SK-N-SH treated with all-trans-retinoic acid at 6 μM for 48 hours (cell line): ENCODE data around the gene SLC35B2.

Experiments used
- ATAC-seq: fragments of 200-7000 bp; cut with Tn5 transposase; 3 replicates; pipeline ENCODE4 v1.9.1; 2020; ENCODE audit warnings: mild to moderate bottlenecking, moderate library complexity
- BACH2 ChIP-seq: fragments of 250-450 bp; sonication (Bioruptor Pico); IDR thresholded peaks from 2 replicates; pipeline ENCODE4 v1.9.0; 2021; ENCODE audit warnings: mild to moderate bottlenecking, borderline replicate concordance
- CSDC2 ChIP-seq: fragments of 250-450 bp; sonication (Bioruptor Pico); IDR thresholded peaks from 2 replicates; pipeline ENCODE4 v1.5.0; 2020; ENCODE audit warnings: mild to moderate bottlenecking, moderate library complexity
- ESRRG ChIP-seq: fragments of 250-450 bp; sonication (Bioruptor Pico); IDR thresholded peaks from 2 replicates; pipeline ENCODE4 v1.6.1; 2021; ENCODE audit warnings: mild to moderate bottlenecking
- ISL1 ChIP-seq: fragments of 250-450 bp; sonication (Bioruptor Pico); IDR thresholded peaks from 2 replicates; pipeline ENCODE4 v2.1.2; 2022; ENCODE audit warnings: mild to moderate bottlenecking, moderate library complexity
- OSR1 ChIP-seq: fragments of 250-450 bp; sonication (Bioruptor Pico); IDR thresholded peaks from 2 replicates; pipeline ENCODE4 v1.8.0; 2022; ENCODE audit warnings: moderate library complexity, mild to moderate bottlenecking, inconsistent platforms
- PPARA ChIP-seq: fragments of 250-450 bp; sonication (Bioruptor Pico); IDR thresholded peaks from 2 replicates; pipeline ENCODE4 v1.5.0; 2020; ENCODE audit warnings: mild to moderate bottlenecking, borderline replicate concordance
- RARB ChIP-seq: fragments of 250-450 bp; sonication (Bioruptor Pico); IDR thresholded peaks from 2 replicates; pipeline ENCODE4 v1.8.0; 2021; ENCODE audit warnings: mild to moderate bottlenecking, moderate library complexity
- SNAI2 ChIP-seq: fragments of 250-450 bp; sonication (Bioruptor Pico); IDR thresholded peaks from 2 replicates; pipeline ENCODE4 v1.5.0; 2020; ENCODE audit warnings: mild to moderate bottlenecking, moderate library complexity
- TCF4 ChIP-seq: fragments of 250-450 bp; sonication (Bioruptor Pico); IDR thresholded peaks from 2 replicates; pipeline ENCODE4 v1.8.0; 2021; ENCODE audit warnings: mild to moderate bottlenecking, moderate library complexity, borderline replicate concordance
- TOX ChIP-seq: fragments of 250-450 bp; sonication (Bioruptor Pico); IDR thresholded peaks from 2 replicates; pipeline ENCODE4 v1.8.0; 2021; ENCODE audit warnings: mild to moderate bottlenecking, moderate library complexity, borderline replicate concordance
- ZC3H10 ChIP-seq: fragments of 250-450 bp; sonication (Bioruptor Pico); IDR thresholded peaks from 2 replicates; pipeline ENCODE4 v1.5.1; 2021; ENCODE audit warnings: mild to moderate bottlenecking, moderate library complexity
- ZFP3 ChIP-seq: fragments of 250-450 bp; sonication (Bioruptor Pico); IDR thresholded peaks from 2 replicates; pipeline ENCODE4 v1.5.0; 2020; ENCODE audit warnings: mild to moderate bottlenecking, moderate library complexity
- ZFP30 ChIP-seq: fragments of 450-650 bp; formaldehyde crosslinking; IDR thresholded peaks from 2 replicates; pipeline ENCODE4 v1.5.0; 2022; ENCODE audit warnings: mild to moderate bottlenecking, moderate library complexity
- ZNF565 ChIP-seq: fragments of 450-650 bp; formaldehyde crosslinking; conservative IDR thresholded peaks from 2 replicates; pipeline ENCODE4 v1.5.0; 2020; ENCODE audit warnings: low read depth, mild to moderate bottlenecking, moderate library complexity
- ZNF70 ChIP-seq: fragments of 450-650 bp; formaldehyde crosslinking; IDR thresholded peaks from 2 replicates; pipeline ENCODE4 v1.5.0; 2020; ENCODE audit warnings: mild to moderate bottlenecking, moderate library complexity
- TF ChIP-seq, protein P1 (sequence below): fragments of 250-450 bp; sonication (Bioruptor Pico); IDR thresholded peaks from 2 replicates; pipeline ENCODE4 v1.5.1; 2020; ENCODE audit warnings: low read depth, mild to moderate bottlenecking, moderate library complexity
- TF ChIP-seq, protein P2 (sequence below): fragments of 250-450 bp; sonication (Bioruptor Pico); IDR thresholded peaks from 2 replicates; pipeline ENCODE4 v1.5.1; 2021; ENCODE audit warnings: mild to moderate bottlenecking, moderate library complexity
- TF ChIP-seq, protein P3 (sequence below): fragments of 250-450 bp; sonication (Bioruptor Pico); IDR thresholded peaks from 2 replicates; pipeline ENCODE4 v1.8.0; 2020; ENCODE audit warnings: mild to moderate bottlenecking, moderate library complexity, borderline replicate concordance
- TF ChIP-seq, protein P4 (sequence below): fragments of 250-450 bp; sonication (Bioruptor Pico); IDR thresholded peaks from 2 replicates; pipeline ENCODE4 v1.8.0; 2021; ENCODE audit warnings: low read depth, mild to moderate bottlenecking, moderate library complexity, borderline replicate concordance

Gene SLC35B2

DNA sequence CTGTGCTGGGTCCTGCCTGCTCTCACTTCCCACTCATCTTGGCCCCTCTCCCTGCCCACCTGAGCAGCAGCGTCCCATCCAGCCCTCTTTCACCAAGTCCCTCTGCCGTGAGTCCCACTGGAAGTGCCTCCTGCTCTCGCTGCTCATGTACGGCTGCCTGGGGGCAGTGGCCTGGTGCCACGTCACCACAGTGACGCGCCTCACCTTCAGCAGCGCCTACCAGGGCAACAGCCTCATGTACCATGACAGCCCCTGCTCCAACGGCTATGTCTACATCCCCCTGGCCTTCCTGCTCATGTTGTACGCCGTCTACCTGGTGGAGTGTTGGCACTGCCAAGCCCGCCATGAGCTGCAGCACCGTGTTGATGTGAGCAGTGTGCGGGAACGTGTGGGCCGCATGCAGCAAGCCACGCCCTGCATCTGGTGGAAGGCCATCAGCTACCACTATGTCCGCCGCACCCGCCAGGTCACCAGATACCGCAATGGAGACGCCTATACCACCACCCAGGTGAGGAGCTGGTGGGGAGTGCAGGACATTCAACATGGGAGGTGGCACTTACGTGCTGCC, 15.8 kb upstream of the SLC35B2 start:
- ATAC-seq = no peak
- TF ChIP-seq ESRRG (CRISPR knock-in tag) (no peak), CSDC2 (CRISPR knock-in tag) (no peak), TCF4 (no peak), ZFP3 (CRISPR knock-in tag) (no peak), ZNF565 (CRISPR knock-in tag) (no peak), BACH2 (CRISPR knock-in tag) (no peak)
- TF ChIP-seq, protein P1, sequence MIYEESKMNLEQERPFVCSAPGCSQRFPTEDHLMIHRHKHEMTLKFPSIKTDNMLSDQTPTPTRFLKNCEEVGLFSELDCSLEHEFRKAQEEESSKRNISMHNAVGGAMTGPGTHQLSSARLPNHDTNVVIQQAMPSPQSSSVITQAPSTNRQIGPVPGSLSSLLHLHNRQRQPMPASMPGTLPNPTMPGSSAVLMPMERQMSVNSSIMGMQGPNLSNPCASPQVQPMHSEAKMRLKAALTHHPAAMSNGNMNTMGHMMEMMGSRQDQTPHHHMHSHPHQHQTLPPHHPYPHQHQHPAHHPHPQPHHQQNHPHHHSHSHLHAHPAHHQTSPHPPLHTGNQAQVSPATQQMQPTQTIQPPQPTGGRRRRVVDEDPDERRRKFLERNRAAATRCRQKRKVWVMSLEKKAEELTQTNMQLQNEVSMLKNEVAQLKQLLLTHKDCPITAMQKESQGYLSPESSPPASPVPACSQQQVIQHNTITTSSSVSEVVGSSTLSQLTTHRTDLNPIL = no peak
- TF ChIP-seq, protein P2, sequence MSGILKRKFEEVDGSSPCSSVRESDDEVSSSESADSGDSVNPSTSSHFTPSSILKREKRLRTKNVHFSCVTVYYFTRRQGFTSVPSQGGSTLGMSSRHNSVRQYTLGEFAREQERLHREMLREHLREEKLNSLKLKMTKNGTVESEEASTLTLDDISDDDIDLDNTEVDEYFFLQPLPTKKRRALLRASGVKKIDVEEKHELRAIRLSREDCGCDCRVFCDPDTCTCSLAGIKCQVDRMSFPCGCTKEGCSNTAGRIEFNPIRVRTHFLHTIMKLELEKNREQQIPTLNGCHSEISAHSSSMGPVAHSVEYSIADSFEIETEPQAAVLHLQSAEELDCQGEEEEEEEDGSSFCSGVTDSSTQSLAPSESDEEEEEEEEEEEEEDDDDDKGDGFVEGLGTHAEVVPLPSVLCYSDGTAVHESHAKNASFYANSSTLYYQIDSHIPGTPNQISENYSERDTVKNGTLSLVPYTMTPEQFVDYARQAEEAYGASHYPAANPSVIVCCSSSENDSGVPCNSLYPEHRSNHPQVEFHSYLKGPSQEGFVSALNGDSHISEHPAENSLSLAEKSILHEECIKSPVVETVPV = no peak
- TF ChIP-seq, protein P3, sequence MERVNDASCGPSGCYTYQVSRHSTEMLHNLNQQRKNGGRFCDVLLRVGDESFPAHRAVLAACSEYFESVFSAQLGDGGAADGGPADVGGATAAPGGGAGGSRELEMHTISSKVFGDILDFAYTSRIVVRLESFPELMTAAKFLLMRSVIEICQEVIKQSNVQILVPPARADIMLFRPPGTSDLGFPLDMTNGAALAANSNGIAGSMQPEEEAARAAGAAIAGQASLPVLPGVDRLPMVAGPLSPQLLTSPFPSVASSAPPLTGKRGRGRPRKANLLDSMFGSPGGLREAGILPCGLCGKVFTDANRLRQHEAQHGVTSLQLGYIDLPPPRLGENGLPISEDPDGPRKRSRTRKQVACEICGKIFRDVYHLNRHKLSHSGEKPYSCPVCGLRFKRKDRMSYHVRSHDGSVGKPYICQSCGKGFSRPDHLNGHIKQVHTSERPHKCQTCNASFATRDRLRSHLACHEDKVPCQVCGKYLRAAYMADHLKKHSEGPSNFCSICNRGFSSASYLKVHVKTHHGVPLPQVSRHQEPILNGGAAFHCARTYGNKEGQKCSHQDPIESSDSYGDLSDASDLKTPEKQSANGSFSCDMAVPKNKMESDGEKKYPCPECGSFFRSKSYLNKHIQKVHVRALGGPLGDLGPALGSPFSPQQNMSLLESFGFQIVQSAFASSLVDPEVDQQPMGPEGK (CRISPR knock-in tag) = no peak

DNA sequence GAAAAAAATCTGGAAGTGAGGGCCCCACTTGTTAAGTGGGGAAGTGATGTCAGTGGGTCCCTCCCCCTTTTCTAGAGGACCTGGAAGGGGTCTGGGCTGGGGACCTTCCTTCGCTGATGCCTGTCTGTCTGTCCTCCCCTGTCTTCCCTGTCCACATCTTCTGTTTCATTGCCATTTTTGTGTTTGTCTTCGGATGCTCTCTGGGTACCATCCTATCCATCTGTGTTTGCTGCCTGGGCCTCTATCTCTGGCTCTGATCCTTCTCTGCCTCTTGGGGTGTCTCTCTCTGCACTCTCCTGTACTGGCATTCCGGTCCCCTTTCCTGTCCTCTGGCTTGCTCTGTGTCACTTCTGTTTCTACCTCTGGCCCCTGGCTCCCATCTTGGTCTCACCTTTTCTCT, 15.2 kb upstream of the SLC35B2 start:
- no peak for TF ChIP-seq RARB (CRISPR knock-in tag)
- TF ChIP-seq TOX (CRISPR knock-in tag) = no peak
- TF ChIP-seq BACH2 (CRISPR knock-in tag) = no peak
- TF ChIP-seq OSR1 (CRISPR knock-in tag) = no peak
- no peak for TF ChIP-seq SNAI2
- no peak for TF ChIP-seq ESRRG (CRISPR knock-in tag)
- TF ChIP-seq, protein P2 = no peak
- TF ChIP-seq ZC3H10 = no peak
- TF ChIP-seq TCF4 = no peak
- no peak for TF ChIP-seq PPARA (CRISPR knock-in tag)
- no peak for TF ChIP-seq ISL1 (CRISPR knock-in tag)
- ATAC-seq = no peak

DNA sequence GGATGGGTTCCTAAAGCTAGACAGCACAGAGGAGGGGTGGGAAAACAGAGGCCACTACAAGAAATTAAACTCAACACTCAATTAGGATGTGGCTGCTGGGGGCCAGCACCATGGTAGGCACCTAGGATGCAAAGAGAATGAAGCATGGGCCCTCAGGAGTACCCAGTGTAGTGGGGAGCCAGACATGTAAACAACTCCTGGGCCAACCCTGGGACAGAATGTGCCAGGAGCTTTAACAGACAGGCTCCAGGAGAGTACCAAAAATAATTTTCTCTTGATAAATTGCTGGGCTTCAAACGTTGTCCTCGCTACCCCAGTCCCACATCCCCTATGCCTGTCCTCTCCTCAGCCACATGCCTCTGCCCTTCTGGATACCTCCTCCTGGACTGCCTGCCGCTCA, 14.6 kb upstream of the SLC35B2 start:
- TF ChIP-seq ZNF565 (CRISPR knock-in tag) (no peak), OSR1 (CRISPR knock-in tag) (no peak), ZC3H10 (no peak)
- TF ChIP-seq, protein P4, sequence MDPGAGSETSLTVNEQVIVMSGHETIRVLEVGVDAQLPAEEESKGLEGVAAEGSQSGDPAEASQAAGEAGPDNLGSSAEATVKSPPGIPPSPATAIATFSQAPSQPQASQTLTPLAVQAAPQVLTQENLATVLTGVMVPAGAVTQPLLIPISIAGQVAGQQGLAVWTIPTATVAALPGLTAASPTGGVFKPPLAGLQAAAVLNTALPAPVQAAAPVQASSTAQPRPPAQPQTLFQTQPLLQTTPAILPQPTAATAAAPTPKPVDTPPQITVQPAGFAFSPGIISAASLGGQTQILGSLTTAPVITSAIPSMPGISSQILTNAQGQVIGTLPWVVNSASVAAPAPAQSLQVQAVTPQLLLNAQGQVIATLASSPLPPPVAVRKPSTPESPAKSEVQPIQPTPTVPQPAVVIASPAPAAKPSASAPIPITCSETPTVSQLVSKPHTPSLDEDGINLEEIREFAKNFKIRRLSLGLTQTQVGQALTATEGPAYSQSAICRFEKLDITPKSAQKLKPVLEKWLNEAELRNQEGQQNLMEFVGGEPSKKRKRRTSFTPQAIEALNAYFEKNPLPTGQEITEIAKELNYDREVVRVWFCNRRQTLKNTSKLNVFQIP (CRISPR knock-in tag) = no peak
- ATAC-seq = no peak

DNA sequence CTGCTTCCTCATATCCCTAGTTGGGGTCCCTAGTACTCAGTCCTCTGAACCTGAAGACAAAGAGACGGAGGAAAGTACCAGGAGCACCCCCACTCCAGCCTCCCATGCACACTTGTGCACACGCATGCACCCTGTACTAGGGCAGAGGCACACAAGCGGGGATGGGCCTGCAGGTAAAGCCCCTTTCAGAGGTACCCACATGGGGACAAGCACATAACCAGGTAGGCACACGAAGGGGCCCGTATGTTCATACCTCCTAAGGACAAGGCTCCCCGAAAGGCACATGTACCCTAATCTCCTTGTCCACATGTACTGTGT, 14.0 kb upstream of the SLC35B2 start:
- no peak for ATAC-seq
- TF ChIP-seq TCF4 (no peak), SNAI2 (no peak), ZNF565 (CRISPR knock-in tag) (no peak), ZNF70 (CRISPR knock-in tag) (no peak), OSR1 (CRISPR knock-in tag) (no peak), ESRRG (CRISPR knock-in tag) (no peak), PPARA (CRISPR knock-in tag) (no peak), ZFP30 (CRISPR knock-in tag) (no peak), BACH2 (CRISPR knock-in tag) (no peak)
- TF ChIP-seq, protein P2 = no peak
- TF ChIP-seq, protein P1 = no peak
